IPS DF 6.9 (cell line): Measurements from ENCODE around the gene SPOCK1.

ENCODE experiments used
- DNase-seq: peaks from one replicate; pipeline ENCODE4 v3.0.0-alpha.2; 2013; ENCODE audit warnings: low read depth, low spot score
- H3K27ac ChIP-seq: one replicate; pipeline ENCODE4 v1.5.1; 2013; ENCODE audit warnings: low read length, control low read depth
- H3K27me3 ChIP-seq: 2 replicates; pipeline ENCODE4 v1.6.1; 2013; ENCODE audit warnings: mild to moderate bottlenecking, low read length; ENCODE audit not compliant: control insufficient read depth, insufficient read depth
- H3K36me3 ChIP-seq: 2 replicates; pipeline ENCODE4 v1.6.1; 2013; ENCODE audit warnings: low read length; ENCODE audit not compliant: control insufficient read depth, insufficient read depth
- H3K4me1 ChIP-seq: 2 replicates; pipeline ENCODE4 v1.6.1; 2013; ENCODE audit warnings: low read length; ENCODE audit not compliant: control insufficient read depth, insufficient read depth
- H3K4me3 ChIP-seq: 2 replicates; pipeline ENCODE4 v1.5.1; 2013; ENCODE audit warnings: mild to moderate bottlenecking, low read length
- H3K9me3 ChIP-seq: 2 replicates; pipeline ENCODE4 v1.6.1; 2013; ENCODE audit warnings: low read length, inconsistent platforms; ENCODE audit not compliant: control insufficient read depth, insufficient read depth
- WGBS: extraction: QIAGEN DNeasy Blood & Tissue Kit; methylation state at CpG from one replicate; pipeline ENCODE4 v1.1.7; 2013; ENCODE audit warnings: mixed read lengths, missing lambda C conversion rate; ENCODE audit not compliant: insufficient read length, insufficient coverage; 5-methylcytosine and 5-hydroxymethylcytosine counted together

The SPOCK1 gene

GRCh38 chr5:137446615-137447014, 52.5 kb downstream of the SPOCK1 start:
- no CpG with 5 or more reads among the region's 4 CpGs for WGBS
- H3K4me1 ChIP-seq: no peaks in the 10 kb centered on the region
- H3K27me3 ChIP-seq: no peaks in the 10 kb centered on the region
- no peaks in the 10 kb centered on the region for H3K36me3 ChIP-seq
- H3K9me3 ChIP-seq: no peaks in the 10 kb centered on the region
- no peak for DNase-seq
- no peak overlapping the region for H3K4me3 ChIP-seq
- no peak overlapping the region for H3K27ac ChIP-seq

- Histone ChIP-seq H3K9me3 (no peaks in the 10 kb centered on the region), H3K4me1 (no peaks in the 10 kb centered on the region), H3K27ac (no peak overlapping the region), H3K36me3 (no peaks in the 10 kb centered on the region), H3K27me3 (no peaks in the 10 kb centered on the region), H3K4me3 (no peak overlapping the region)
- WGBS: no CpG with 5 or more reads among the region's 1 CpG
- no peak for DNase-seq
Measured at GRCh38 chr5:137446151-137446550, 53.0 kb downstream of the SPOCK1 start.

DNA sequence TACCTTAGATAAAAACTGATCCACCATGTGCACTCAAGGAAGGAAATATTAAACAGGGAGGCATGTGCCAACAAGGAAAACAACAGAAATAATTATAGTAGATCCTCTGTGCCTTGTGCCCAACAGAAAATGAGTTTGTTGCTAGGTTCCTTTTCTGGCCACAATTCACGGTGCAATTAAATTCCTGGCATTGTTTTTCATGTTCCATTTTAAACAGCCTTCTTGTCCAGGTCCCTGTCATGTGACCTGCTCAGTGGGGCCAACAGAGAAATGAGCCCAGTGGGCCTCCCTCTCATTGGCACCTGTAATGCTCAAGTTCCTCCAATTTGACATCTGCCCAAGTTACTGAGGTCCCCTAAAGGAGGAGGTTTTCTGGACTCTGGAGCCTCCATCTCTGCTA, 56.5 kb downstream of the SPOCK1 start:
- Histone ChIP-seq H3K27ac (no peak overlapping the region), H3K9me3 (no peaks in the 10 kb centered on the region), H3K27me3 (no peaks in the 10 kb centered on the region), H3K4me1 (no peaks in the 10 kb centered on the region), H3K4me3 (no peak overlapping the region), H3K36me3 (no peaks in the 10 kb centered on the region)
- no CpG with 5 or more reads among the region's 1 CpG for WGBS
- DNase-seq: no peak

DNA sequence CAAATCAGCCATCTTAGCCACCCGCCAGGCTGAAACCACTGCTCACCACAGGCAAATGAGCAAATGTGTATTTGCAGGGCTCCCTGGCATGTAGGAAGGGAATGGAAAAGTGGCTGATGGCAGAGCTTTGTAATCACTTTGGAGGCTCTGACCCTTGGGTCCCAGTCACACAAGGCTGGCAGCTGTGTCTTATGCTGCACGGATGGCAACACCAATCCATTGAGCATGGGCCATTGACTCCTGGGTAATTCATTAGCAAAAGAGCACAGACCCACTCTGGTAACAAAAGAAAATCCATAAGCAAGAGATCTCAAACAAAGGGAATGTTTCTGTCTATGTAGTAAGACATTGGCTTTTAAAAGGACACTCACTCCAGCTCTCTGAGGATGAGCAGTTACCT, 57.6 kb downstream of the SPOCK1 start:
- H3K27me3 ChIP-seq: no peaks in the 10 kb centered on the region
- no peaks in the 10 kb centered on the region for H3K9me3 ChIP-seq
- H3K4me1 ChIP-seq: no peaks in the 10 kb centered on the region
- H3K4me3 ChIP-seq: no peak overlapping the region
- H3K36me3 ChIP-seq: no peaks in the 10 kb centered on the region
- WGBS: no CpG with 5 or more reads among the region's 2 CpGs
- no peak overlapping the region for H3K27ac ChIP-seq
- DNase-seq: no peak

- no peak for DNase-seq
- Histone ChIP-seq H3K9me3 (no peaks in the 10 kb centered on the region), H3K27me3 (no peaks in the 10 kb centered on the region), H3K36me3 (no peaks in the 10 kb centered on the region), H3K4me3 (no peak overlapping the region), H3K27ac (no peak overlapping the region), H3K4me1 (no peaks in the 10 kb centered on the region)
- WGBS: no CpG with 5 or more reads among the region's 3 CpGs
Measured at GRCh38 chr5:137440795-137441194, 58.3 kb downstream of the SPOCK1 start.

DNA sequence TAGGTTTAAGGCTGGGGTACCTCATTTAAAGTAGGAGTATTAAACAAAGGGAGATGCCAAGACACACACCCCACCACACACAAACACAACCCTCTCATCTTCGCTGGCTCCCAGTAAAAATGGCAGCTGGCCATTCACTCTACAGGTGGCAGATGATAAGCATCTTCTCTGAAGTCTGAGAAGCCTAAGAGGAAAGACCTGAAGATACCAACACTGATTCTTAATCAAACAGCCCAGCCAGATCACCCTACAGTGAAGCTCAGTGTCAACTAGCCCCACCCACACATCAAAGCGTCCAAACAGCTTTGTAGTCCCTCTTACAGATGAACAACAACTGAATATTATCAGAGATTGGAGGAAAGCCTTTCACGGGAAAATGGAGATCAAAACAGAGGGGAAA, 59.5 kb downstream of the SPOCK1 start:
- Histone ChIP-seq H3K4me3 (no peak overlapping the region), H3K27ac (no peak overlapping the region), H3K4me1 (no peaks in the 10 kb centered on the region), H3K9me3 (no peaks in the 10 kb centered on the region), H3K27me3 (no peaks in the 10 kb centered on the region), H3K36me3 (no peaks in the 10 kb centered on the region)
- no peak for DNase-seq
- WGBS: no CpG with 5 or more reads among the region's 3 CpGs

- DNase-seq: no peak
- no peak overlapping the region for H3K4me3 ChIP-seq
- H3K4me1 ChIP-seq: no peaks in the 10 kb centered on the region
- no peaks in the 10 kb centered on the region for H3K36me3 ChIP-seq
- H3K9me3 ChIP-seq: no peaks in the 10 kb centered on the region
- no peaks in the 10 kb centered on the region for H3K27me3 ChIP-seq
- WGBS: no CpG with 5 or more reads among the region's 2 CpGs
- no peak overlapping the region for H3K27ac ChIP-seq
Measured at GRCh38 chr5:137438932-137439331, 60.2 kb downstream of the SPOCK1 start.

GRCh38 chr5:137437774-137438173, 61.4 kb downstream of the SPOCK1 start:
- no peaks in the 10 kb centered on the region for H3K4me1 ChIP-seq
- no CpG with 5 or more reads among the region's 1 CpG for WGBS

GRCh38 chr5:137433539-137433938, 65.6 kb downstream of the SPOCK1 start:
- no peaks in the 10 kb centered on the region for H3K27me3 ChIP-seq
- DNase-seq: no peak
- no peaks in the 10 kb centered on the region for H3K36me3 ChIP-seq
- no peaks in the 10 kb centered on the region for H3K4me1 ChIP-seq
- no peaks in the 10 kb centered on the region for H3K9me3 ChIP-seq
- H3K4me3 ChIP-seq: no peak overlapping the region
- WGBS: no CpG with 5 or more reads among the region's 2 CpGs
- no peak overlapping the region for H3K27ac ChIP-seq

More at GRCh38 chr5:137437774-137438173, 61.4 kb downstream of the SPOCK1 start:
- H3K36me3 ChIP-seq: no peaks in the 10 kb centered on the region
- DNase-seq: no peak
- no peak overlapping the region for H3K4me3 ChIP-seq
- H3K27me3 ChIP-seq: no peaks in the 10 kb centered on the region
- H3K27ac ChIP-seq: no peak overlapping the region
- H3K9me3 ChIP-seq: no peaks in the 10 kb centered on the region

DNA sequence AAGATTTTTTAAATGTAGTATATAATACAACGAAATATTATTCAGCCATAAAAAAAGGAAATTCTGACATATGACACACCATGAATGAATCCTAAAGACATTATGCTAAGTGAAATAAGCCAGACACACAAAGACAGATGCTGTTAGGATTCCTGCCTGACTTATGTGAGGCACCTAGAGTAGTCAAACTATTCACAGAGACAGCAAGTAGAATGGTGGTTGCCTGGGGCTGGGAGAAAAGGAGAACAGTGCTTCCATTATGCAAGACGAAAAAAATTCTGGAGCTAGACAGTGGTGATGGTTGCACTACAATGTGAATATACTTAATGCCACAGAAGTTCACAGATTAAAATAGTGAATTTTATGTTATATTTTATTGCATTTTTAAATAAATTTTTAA, 66.8 kb downstream of the SPOCK1 start:
- Histone ChIP-seq H3K4me1 (no peaks in the 10 kb centered on the region), H3K27me3 (no peaks in the 10 kb centered on the region), H3K27ac (no peak overlapping the region), H3K9me3 (no peaks in the 10 kb centered on the region), H3K36me3 (no peaks in the 10 kb centered on the region), H3K4me3 (no peak overlapping the region)
- DNase-seq: no peak
- no CpG with 5 or more reads among the region's 2 CpGs for whole genome bisulfite sequencing

GRCh38 chr5:137431051-137431450, 68.1 kb downstream of the SPOCK1 start:
- no peak overlapping the region for H3K4me3 ChIP-seq
- no peak for DNase-seq
- H3K27ac ChIP-seq: no peak overlapping the region
- no CpG with 5 or more reads among the region's 2 CpGs for WGBS
- H3K9me3 ChIP-seq: no peaks in the 10 kb centered on the region
- H3K36me3 ChIP-seq: no peaks in the 10 kb centered on the region
- H3K27me3 ChIP-seq: no peaks in the 10 kb centered on the region
- no peaks in the 10 kb centered on the region for H3K4me1 ChIP-seq
